Fibroblast of skin of scalp (primary cell): ENCODE data around the gene SEMA3B.
"Not testable (repeated sequence)": the region's sequence is repeated elsewhere in the genome, so short reads cannot be mapped to it uniquely, and the experiment has no call there.

Source experiments
- DNase-seq: peaks from one replicate; pipeline ENCODE4 v3.0.0-alpha.2; 2013

SEMA3B gene

GRCh38 chr3:50295553-50296431 lies 26.8 kb downstream of the SEMA3B start:
- DNase-seq, result no peak

GRCh38 chr3:50296721-50297383 lies 27.9 kb downstream of the SEMA3B start:
- DNase-seq, result no peak

GRCh38 chr3:50297384-50297775 lies 28.4 kb downstream of the SEMA3B start:
- DNase-seq, result no peak

GRCh38 chr3:50297896-50298725 lies 29.2 kb downstream of the SEMA3B start:
- DNase-seq, result no peak

GRCh38 chr3:50298836-50299637 lies 30.1 kb downstream of the SEMA3B start, which contains the start of the genes HYAL3 and NAA80:
TSS of gene HYAL3 (minus strand) at chr3:50299405. CDS start at chr3:50295602, 3,803 bp downstream.
TSS of gene NAA80 (minus strand) at chr3:50299405. CDS start at chr3:50297463, 1,942 bp downstream.
- DNase-seq, result peak; percentile 99

GRCh38 chr3:50299638-50299928 lies 30.6 kb downstream of the SEMA3B start:
- DNase-seq, result no peak

- peak; percentile 23 for DNase-seq
Measured at GRCh38 chr3:50299929-50300680, 31.2 kb downstream of the SEMA3B start.

GRCh38 chr3:50300681-50301254 lies 31.8 kb downstream of the SEMA3B start:
- DNase-seq, result no peak

GRCh38 chr3:50302095-50303012 lies 33.4 kb downstream of the SEMA3B start:
- DNase-seq, result no peak

GRCh38 chr3:50303013-50303815 lies 34.3 kb downstream of the SEMA3B start, which contains the start of gene HYAL1:
TSS of gene HYAL1 (minus strand) at chr3:50303574. CDS start at chr3:50302956, 618 bp downstream.
- no peak for DNase-seq

GRCh38 chr3:50304601-50305000 lies 35.7 kb downstream of the SEMA3B start:
- DNase-seq, result no peak

- not testable (repeated sequence) for DNase-seq
Measured at GRCh38 chr3:50312041-50312440, 43.1 kb downstream of the SEMA3B start.

GRCh38 chr3:50314342-50314741 lies 45.4 kb downstream of the SEMA3B start:
- DNase-seq, result no peak

GRCh38 chr3:50314816-50315215 lies 45.9 kb downstream of the SEMA3B start:
- DNase-seq, result no peak

GRCh38 chr3:50316657-50317242 lies 47.8 kb downstream of the SEMA3B start:
- DNase-seq, result no peak

GRCh38 chr3:50317300-50317699 lies 48.4 kb downstream of the SEMA3B start:
- no peak for DNase-seq

- DNase-seq, result no peak
Measured at GRCh38 chr3:50318163-50318562, 49.2 kb downstream of the SEMA3B start.

- DNase-seq, result no peak
Measured at GRCh38 chr3:50318615-50319014, 49.7 kb downstream of the SEMA3B start.
